Glomerular visceral epithelial cell (primary cell): ENCODE measurements around the gene ZNF414.

ENCODE experiments used
- DNase-seq: peaks from one replicate; pipeline ENCODE4 v3.0.0-alpha.2; 2016; ENCODE audit errors: extremely low spot score

Gene ZNF414

GRCh38 chr19:8466018-8466417 is 47.9 kb downstream of the ZNF414 start:
- DNase-seq = no peak

- DNase-seq = no peak
Observed at GRCh38 chr19:8463365-8463764, 50.6 kb downstream of the ZNF414 start.

- DNase-seq = no peak
Observed at GRCh38 chr19:8462571-8462970, 51.4 kb downstream of the ZNF414 start.

- DNase-seq = no peak
Observed at GRCh38 chr19:8461891-8462290, 52.1 kb downstream of the ZNF414 start.

GRCh38 chr19:8461376-8461775 is 52.6 kb downstream of the ZNF414 start:
- DNase-seq = no peak

- DNase-seq = no peak
Observed at GRCh38 chr19:8460516-8461298, 53.3 kb downstream of the ZNF414 start.
